ENCODE results near the gene RFC1.
"Not testable (repeated sequence)": the region's sequence is repeated elsewhere in the genome, so short reads cannot be mapped to it uniquely, and the experiment has no call there.

The RFC1 gene

GRCh38 chr4:39360611-39361010, 5.6 kb downstream of the RFC1 start:
- DNase-seq; in situ Hi-C loops (cut with HindIII; ENCODE audit: low pct_ligation_motif_present, low pct_unique_long_range_greater_than_20kb, low sequenced_read_pairs): not testable (repeated sequence)

DNA sequence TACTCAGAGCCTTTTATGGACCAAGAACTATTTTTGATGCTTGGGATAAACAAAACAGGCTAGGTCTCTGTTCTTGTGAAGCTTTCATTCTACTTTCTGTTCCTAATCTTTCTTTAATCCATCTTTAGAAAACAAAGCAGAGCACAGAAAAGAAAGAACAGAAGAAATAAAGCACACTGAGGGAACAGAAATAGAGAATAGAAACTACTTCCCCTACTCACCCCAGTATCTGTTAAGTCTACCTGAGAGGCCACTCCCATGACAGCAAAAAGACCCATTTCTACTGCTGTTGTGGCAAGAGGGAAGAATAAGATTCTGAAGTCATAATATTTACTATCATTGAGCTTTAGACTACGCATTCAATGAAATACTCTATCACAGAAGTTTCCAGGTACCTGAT, 9.2 kb downstream of the RFC1 start:
- no peak for DNase-seq
- in situ Hi-C loops (cut with HindIII; ENCODE audit: low pct_ligation_motif_present, low pct_unique_long_range_greater_than_20kb, low sequenced_read_pairs) = no loop called here

DNA sequence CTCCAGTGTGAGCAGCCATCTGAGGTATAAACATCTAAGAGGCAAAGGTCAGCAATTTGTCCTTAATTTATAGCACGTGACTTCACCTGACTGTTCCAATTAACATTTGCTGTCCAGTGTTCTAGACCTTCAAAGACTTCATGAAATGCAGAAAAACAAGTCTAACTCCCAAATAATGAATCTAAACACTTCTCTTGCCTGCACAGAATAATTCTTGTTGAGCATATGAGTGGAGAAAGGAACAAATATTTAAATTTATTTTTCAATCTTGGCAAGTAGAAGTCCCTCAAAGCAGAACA, 12.0 kb downstream of the RFC1 start:
- no peak for DNase-seq
- in situ Hi-C loops (cut with HindIII; ENCODE audit: low pct_ligation_motif_present, low pct_unique_long_range_greater_than_20kb, low sequenced_read_pairs) = no loop called here

DNA sequence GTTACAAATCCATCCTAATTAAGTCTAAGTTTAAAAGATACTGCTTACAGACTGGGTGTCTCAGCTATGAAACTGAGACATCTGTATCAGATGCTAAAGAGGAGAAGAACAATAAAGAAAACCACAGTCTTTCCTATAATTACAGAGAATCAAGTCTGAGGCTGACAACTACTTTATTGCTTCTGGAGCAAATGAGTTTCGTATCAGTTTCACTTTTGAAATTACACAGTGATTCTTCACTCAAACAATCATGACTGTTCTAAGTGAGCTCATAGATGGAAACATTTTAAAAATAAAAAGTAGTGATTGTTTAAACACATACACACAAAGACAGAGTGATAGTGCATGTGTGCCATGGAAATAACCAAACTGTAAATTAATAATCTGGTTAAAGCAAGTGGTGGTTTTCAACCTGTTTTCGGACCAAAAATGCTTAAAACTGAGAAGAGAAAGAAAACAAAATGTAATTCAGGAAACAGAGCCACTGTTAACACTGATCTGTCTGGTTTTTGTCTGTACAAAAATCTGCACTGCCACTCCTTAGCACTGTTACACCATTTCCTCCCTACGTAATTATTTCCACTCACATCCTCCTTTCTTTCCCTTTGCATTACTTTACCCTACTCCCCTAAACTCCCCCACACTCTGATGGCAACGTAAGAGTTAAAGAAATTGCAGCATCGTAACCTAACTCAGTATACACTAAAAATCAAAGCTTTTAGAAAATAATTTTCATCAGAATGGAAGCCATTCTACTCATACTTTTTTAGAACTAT, 12.5 kb downstream of the RFC1 start:
- in situ Hi-C loops (cut with HindIII; ENCODE audit: low pct_ligation_motif_present, low pct_unique_long_range_greater_than_20kb, low sequenced_read_pairs) = no loop called here
- DNase-seq = peak; percentile 45

- in situ Hi-C loops (cut with HindIII; ENCODE audit: low pct_ligation_motif_present, low pct_unique_long_range_greater_than_20kb, low sequenced_read_pairs); DNase-seq: not testable (repeated sequence)
Observed at GRCh38 chr4:39353149-39353477, 13.0 kb downstream of the RFC1 start.

DNA sequence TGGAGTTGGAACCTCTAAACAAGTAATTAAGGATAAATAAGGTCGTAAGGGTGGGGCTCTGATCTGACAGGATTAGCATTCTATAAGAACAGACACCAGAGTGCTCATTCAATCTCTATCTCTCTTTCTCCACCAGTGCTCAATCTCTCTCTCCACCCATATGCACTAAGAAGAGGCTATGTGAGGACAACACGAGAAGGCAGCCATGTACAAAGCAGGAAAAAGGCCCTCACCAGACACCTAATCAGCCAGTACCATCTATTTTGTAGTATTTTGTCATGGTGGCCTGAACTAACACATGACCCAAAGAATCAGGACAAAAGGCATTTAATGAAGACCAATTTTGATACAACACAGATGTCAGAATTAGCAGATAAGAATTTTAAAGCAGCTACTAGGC, 16.8 kb downstream of the RFC1 start:
- in situ Hi-C loops (cut with HindIII; ENCODE audit: low pct_ligation_motif_present, low pct_unique_long_range_greater_than_20kb, low sequenced_read_pairs) = no loop called here

GRCh38 chr4:39348371-39349315, 17.5 kb downstream of the RFC1 start:
- in situ Hi-C loops (cut with HindIII; ENCODE audit: low pct_ligation_motif_present, low pct_unique_long_range_greater_than_20kb, low sequenced_read_pairs) = no loop called here
- DNase-seq = peak; percentile 30

More for the DNA sequence above, 16.8 kb downstream of the RFC1 start:
- DNase-seq = no peak

GRCh38 chr4:39346856-39347519, 19.2 kb downstream of the RFC1 start:
- in situ Hi-C loops (cut with HindIII; ENCODE audit: low pct_ligation_motif_present, low pct_unique_long_range_greater_than_20kb, low sequenced_read_pairs) = no loop called here
- DNase-seq = no peak

DNA sequence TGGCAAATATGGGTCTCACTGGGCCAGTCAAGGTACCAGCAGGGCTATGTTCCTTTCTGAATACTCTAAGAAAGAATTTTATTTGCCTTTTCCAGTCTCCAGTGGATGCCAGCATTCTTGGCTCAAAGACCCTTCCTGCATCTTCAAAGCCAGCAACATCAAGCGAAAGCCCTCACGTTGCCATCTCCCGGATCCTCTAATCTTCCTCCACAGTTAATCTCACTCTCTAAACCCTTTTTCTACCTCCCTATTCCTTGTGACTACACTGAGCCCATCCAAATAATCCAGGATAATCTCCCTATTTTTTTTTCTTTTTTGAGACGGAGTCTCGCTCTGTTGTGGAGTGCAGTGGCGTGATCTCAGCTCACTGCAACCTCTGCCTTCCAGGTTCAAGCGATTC, 23.4 kb downstream of the RFC1 start:
- in situ Hi-C loops (cut with HindIII; ENCODE audit: low pct_ligation_motif_present, low pct_unique_long_range_greater_than_20kb, low sequenced_read_pairs) = no loop called here
- DNase-seq = no peak

- no peak for DNase-seq
- in situ Hi-C loops (cut with HindIII; ENCODE audit: low pct_ligation_motif_present, low pct_unique_long_range_greater_than_20kb, low sequenced_read_pairs) = no loop called here
Observed at GRCh38 chr4:39341075-39341725, 25.0 kb downstream of the RFC1 start.

DNA sequence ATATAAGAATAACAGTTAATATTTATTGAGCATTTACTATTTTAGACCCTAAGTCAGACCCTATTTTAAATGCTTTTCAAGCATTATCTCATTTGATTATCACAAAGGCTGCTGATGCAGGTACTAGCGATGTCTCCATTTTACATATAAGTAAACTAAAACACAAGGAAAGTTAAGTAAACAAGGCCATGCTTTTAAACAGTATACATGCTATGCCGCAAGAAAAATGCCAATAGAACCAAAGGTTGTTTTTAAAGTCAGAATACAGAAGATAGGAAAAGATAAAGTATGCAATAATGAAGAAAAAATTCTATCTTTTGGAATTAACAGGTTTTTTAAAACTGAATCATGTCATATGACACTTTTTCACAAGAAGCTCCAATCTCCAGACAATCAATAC, 26.2 kb downstream of the RFC1 start:
- DNase-seq = no peak
- in situ Hi-C loops (cut with HindIII; ENCODE audit: low pct_ligation_motif_present, low pct_unique_long_range_greater_than_20kb, low sequenced_read_pairs) = no loop called here

DNA sequence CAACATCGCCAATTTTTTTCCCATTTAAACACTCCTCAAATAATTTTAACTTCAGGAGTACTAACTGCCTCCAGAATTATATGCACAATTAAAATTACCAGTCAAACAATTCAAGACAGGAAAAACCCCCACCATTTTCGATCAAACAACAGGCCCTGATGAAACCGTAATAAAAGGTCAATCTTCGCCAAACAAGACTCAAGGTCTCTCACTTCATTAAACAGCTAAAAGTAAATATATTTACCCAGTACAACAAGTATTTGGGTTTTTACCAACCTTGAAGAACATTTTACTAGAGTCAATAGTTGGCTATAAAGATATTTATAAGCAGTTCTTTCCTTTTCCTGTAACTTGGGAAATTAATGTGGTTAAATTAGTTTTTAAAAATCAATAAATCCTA, 28.3 kb downstream of the RFC1 start:
- in situ Hi-C loops (cut with HindIII; ENCODE audit: low pct_ligation_motif_present, low pct_unique_long_range_greater_than_20kb, low sequenced_read_pairs) = no loop called here
- no peak for DNase-seq

GRCh38 chr4:39335566-39335965, 30.6 kb downstream of the RFC1 start:
- in situ Hi-C loops (cut with HindIII; ENCODE audit: low pct_ligation_motif_present, low pct_unique_long_range_greater_than_20kb, low sequenced_read_pairs) = no loop called here
- DNase-seq = no peak

DNA sequence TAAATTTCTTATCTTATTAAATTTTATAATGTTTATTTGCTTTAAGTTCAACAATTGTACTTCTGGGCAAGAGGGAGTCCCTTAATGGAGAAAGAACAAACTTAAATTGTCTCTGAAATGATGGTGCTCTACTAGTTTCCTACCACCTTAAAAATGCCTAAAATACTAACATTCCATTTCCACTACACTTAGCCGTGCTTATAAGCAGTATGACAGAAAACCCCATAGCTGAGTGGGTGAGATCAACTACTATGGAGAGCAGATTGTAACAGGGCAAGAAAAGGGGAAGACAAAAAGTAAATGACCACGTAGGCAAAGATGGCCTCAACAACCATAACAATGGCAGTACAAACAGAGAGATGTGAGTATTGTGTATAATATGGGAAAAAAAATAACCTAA, 35.0 kb downstream of the RFC1 start:
- in situ Hi-C loops (cut with HindIII; ENCODE audit: low pct_ligation_motif_present, low pct_unique_long_range_greater_than_20kb, low sequenced_read_pairs) = no loop called here
- DNase-seq = no peak

DNA sequence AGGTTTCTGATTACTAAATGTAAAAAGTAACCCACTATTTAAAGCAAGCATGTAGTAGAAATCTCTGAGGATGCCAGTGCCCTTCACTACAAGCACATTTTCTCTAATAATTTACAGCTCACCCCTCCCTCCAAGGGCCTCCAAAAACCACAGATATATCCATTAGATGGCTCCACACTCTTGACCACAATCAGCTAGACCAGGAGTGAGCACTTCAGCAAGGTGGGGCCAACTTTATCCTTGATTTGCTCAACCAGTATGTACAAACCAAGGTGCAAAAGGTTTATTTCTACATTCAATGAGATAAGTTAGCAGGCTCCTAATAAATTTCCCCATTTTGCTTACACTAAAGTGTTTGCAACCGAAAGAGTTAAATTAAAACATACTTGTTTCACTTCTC, 35.8 kb downstream of the RFC1 start:
- in situ Hi-C loops (cut with HindIII; ENCODE audit: low pct_ligation_motif_present, low pct_unique_long_range_greater_than_20kb, low sequenced_read_pairs) = no loop called here

DNA sequence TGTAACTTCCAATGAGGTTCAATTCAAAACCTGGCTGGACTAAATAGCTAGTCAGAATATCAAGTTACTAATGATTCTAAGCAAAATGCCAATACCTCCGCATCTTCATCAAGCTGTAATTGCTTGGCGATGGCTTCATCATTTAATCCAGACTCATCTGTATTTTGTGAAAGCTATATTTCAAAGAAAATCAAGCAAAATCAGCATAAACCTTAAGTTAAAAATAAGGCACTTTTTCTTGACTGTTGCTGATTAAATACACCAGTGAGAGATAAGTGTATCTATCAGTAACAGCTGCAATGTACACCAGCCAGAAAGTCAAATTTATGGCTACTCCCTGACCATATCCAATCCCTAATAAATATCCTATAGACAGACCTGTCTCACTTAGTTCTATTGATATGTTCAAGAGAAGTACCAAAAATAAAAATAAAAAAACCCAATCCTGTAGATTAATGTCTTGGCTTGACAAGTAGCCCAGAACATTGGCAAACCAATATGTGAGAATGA, 39.6 kb downstream of the RFC1 start:
- in situ Hi-C loops (cut with HindIII; ENCODE audit: low pct_ligation_motif_present, low pct_unique_long_range_greater_than_20kb, low sequenced_read_pairs) = no loop called here
- no peak for DNase-seq

More for the DNA sequence above, 35.8 kb downstream of the RFC1 start:
- DNase-seq = peak; percentile 37

- peak; percentile 40 for DNase-seq
- in situ Hi-C loops (cut with HindIII; ENCODE audit: low pct_ligation_motif_present, low pct_unique_long_range_greater_than_20kb, low sequenced_read_pairs) = no loop called here
Observed at GRCh38 chr4:39324897-39325613, 41.1 kb downstream of the RFC1 start.

- in situ Hi-C loops (cut with HindIII; ENCODE audit: low pct_ligation_motif_present, low pct_unique_long_range_greater_than_20kb, low sequenced_read_pairs) = no loop called here
- no peak for DNase-seq
Observed at GRCh38 chr4:39324446-39324845, 41.7 kb downstream of the RFC1 start.
